ENCODE measurements around the gene COL24A1. TPM values are rescaled to one million over a fixed set of nuclear protein-coding genes. Genes with fewer than 3 reads are reported as not detected.

COL24A1 gene
- total RNA-seq, 4 donors from 2014 or later, result 0.32 to 1.8 (median 0.72) TPM

GRCh38 chr1:85936470-85936869 is 220.1 kb downstream of the COL24A1 start:
- Histone ChIP-seq H3K4me3 (no peak overlapping the region), H3K9me3 (no peaks in the 10 kb centered on the region), H3K27me3 (no peaks in the 10 kb centered on the region), H3K36me3 (no peaks in the 10 kb centered on the region), H3K4me1 (no peaks in the 10 kb centered on the region), H3K27ac (no peak overlapping the region)
- DNase-seq (ENCODE audit: low spot score in 2 of 2), result peak in 1 of 2 donors; percentile 80
- no CpG with 5 or more reads among the region's 2 CpGs for WGBS
- TF ChIP-seq CTCF (IDR thresholded peaks at IDR 0.05), result no peak
- no peak for TF ChIP-seq POLR2AphosphoS5 (IDR thresholded peaks at IDR 0.05)
- no peak for TF ChIP-seq EP300 (IDR thresholded peaks at IDR 0.05)
- no peak for TF ChIP-seq POLR2A (IDR thresholded peaks at IDR 0.05)

GRCh38 chr1:85936057-85936456 is 220.5 kb downstream of the COL24A1 start:
- Histone ChIP-seq H3K4me3 (no peak overlapping the region), H3K4me1 (no peaks in the 10 kb centered on the region)
- WGBS, result no CpG with 5 or more reads among the region's 1 CpG

GRCh38 chr1:85935234-85935633 is 221.3 kb downstream of the COL24A1 start:
- Histone ChIP-seq H3K4me1 (no peaks in the 10 kb centered on the region), H3K4me3 (no peak overlapping the region), H3K27ac (no peak overlapping the region), H3K27me3 (no peaks in the 10 kb centered on the region), H3K36me3 (no peaks in the 10 kb centered on the region), H3K9me3 (no peaks in the 10 kb centered on the region)
- no peak for DNase-seq (ENCODE audit: low spot score in 2 of 2)
- no CpG with 5 or more reads among the region's 2 CpGs for WGBS
- TF ChIP-seq POLR2AphosphoS5 (IDR thresholded peaks at IDR 0.05), result no peak
- TF ChIP-seq EP300 (IDR thresholded peaks at IDR 0.05), result no peak
- TF ChIP-seq CTCF (IDR thresholded peaks at IDR 0.05), result no peak
- no peak for TF ChIP-seq POLR2A (IDR thresholded peaks at IDR 0.05)

More at GRCh38 chr1:85936057-85936456, 220.5 kb downstream of the COL24A1 start:
- Histone ChIP-seq H3K36me3 (no peaks in the 10 kb centered on the region), H3K27ac (no peak overlapping the region), H3K9me3 (no peaks in the 10 kb centered on the region), H3K27me3 (no peaks in the 10 kb centered on the region)
- TF ChIP-seq EP300 (IDR thresholded peaks at IDR 0.05), result no peak
- no peak for TF ChIP-seq POLR2A (IDR thresholded peaks at IDR 0.05)
- no peak for TF ChIP-seq POLR2AphosphoS5 (IDR thresholded peaks at IDR 0.05)
- no peak for TF ChIP-seq CTCF (IDR thresholded peaks at IDR 0.05)
- DNase-seq (ENCODE audit: low spot score in 2 of 2), result no peak

- Histone ChIP-seq H3K4me1 (no peaks in the 10 kb centered on the region), H3K27ac (no peak overlapping the region), H3K36me3 (no peaks in the 10 kb centered on the region), H3K27me3 (no peaks in the 10 kb centered on the region), H3K4me3 (no peak overlapping the region), H3K9me3 (no peaks in the 10 kb centered on the region)
- TF ChIP-seq EP300 (IDR thresholded peaks at IDR 0.05) (no peak), CTCF (IDR thresholded peaks at IDR 0.05) (no peak), POLR2A (IDR thresholded peaks at IDR 0.05) (no peak), POLR2AphosphoS5 (IDR thresholded peaks at IDR 0.05) (no peak)
- DNase-seq (ENCODE audit: low spot score in 2 of 2), result no peak
These were observed 222.1 kb downstream of the COL24A1 start for GRCh38 chr1:85934516-85934915.

GRCh38 chr1:85933961-85934360 is 222.6 kb downstream of the COL24A1 start:
- DNase-seq (ENCODE audit: low spot score in 2 of 2), result no peak
- no peaks in the 10 kb centered on the region for H3K9me3 ChIP-seq
- H3K27me3 ChIP-seq, result no peaks in the 10 kb centered on the region
- H3K36me3 ChIP-seq, result no peaks in the 10 kb centered on the region
- TF ChIP-seq EP300 (IDR thresholded peaks at IDR 0.05) (no peak), CTCF (IDR thresholded peaks at IDR 0.05) (no peak), POLR2A (IDR thresholded peaks at IDR 0.05) (no peak), POLR2AphosphoS5 (IDR thresholded peaks at IDR 0.05) (no peak)
- no peaks in the 10 kb centered on the region for H3K4me1 ChIP-seq
- H3K27ac ChIP-seq, result no peak overlapping the region
- H3K4me3 ChIP-seq, result no peak overlapping the region
